Suppressor macrophage treated with lipopolysaccharide for 1 hour (primary cell): ENCODE data around the gene NPAS1.

Experiments
- DNase-seq, 3 donors: peaks; one replicate each; pipeline ENCODE4 v3.0.0-alpha.2; 2020 to 2022

NPAS1 gene

DNA sequence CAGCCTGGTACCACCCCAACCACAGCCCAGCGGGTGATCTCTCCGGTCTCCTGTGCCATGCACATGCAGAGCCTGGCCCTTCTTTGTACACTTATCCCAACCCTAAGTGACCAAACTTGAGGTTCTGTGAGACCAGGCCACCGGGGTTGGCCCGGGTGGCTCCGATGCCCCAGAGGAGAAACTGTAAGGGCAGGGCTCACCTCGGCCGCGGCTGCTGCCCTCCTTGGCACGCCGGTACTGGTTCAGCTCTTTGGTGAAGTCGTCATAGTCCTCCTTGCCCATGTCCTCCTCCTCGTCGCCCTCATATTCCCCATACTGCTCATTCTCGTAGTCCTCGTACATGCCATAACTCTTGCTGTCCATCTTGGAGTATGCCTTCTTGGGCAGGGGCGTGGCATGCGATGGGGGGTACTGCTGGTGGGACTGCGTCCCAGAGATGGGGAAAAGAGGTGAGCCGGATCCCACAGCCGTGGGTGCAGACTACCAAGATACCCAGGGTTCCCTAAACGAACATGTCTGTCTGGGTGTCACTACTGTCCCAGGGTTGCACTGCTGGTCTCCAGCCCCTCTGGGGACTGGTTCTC is 70.2 kb downstream of the NPAS1 start:
- no peak for DNase-seq

DNA sequence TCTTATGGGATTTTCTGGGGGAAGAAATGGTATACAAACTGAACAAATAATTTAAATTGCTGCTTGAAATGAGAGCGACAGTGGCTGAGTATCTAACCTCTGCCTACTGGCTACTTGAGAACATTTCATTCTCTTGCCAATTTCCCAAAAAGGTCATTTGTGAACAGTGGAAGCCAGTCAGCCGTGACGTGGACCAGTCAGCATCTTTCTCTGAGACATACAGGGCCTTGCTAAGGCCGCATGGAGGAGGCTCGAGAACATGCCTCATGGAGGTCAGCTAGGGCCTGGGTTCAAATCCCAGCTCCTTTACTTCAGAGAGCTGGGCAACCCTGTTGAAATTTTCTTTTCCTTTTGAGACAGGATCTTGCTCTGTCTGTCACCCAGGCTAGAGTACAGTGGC is 73.6 kb downstream of the NPAS1 start:
- no peak for DNase-seq

DNA sequence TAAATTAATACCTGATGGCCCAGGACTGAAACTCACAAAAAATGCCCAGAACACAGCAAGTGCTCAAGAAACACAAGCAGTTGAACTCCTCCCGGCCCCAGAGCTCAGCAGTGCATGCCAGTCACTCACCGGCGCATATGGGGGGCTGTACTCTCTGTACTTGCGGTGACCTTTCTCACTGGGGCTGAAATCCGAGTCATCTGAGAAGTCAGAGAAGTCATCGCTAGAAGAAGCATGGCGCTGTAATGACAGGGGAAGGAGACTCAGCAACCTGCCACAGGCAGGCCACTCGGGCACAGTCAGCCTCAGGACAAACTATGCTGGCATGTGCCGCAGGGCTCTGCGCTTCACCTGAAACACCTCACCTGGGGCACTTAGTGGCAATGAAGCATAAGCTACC is 74.2 kb downstream of the NPAS1 start:
- no peak for DNase-seq

DNA sequence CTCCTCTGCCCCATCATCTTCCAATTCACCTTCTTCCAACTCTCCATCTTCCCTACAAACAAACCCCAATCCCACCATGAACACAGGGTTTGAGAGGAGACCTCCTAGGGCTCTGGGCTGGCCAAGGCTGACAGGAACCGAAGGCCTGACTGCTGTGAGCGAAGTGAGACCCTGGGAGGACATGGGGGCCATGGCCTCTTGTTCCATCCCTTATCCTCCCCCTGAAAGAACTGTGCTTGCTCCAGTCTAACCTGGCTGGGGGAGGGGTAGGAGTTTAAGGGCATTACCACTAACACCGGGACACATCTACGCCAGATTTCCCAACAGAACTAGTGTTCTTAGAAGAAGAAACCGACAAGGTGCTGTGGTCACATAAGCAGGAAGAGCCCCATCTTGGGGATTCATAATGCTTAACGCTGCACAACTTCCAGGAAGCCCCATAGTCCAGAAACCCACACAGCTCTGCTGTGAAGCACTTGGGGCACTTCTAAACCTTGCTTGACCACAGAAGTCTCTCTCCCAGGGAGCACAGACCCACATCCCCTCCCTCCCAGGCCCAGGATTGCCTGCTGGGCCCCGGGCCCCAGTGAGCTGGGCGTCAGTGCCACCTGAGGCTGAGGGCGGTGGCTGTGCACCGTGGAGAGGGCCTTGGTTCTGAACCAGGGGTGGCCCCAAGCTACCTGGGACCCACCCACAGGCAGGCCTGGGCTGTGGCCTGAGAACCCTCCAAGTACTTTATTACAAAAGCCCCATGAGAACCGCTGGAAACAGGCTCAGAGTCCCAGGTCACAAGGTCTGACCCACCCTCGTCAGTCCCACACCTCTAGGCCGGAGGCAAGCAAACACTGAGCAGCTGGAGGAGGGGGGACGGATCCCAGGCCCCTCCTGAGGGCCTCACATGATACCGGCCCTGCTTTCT is 75.2 kb downstream of the NPAS1 start:
- DNase-seq, result peak in 2 of 3 donors; percentile 27 to 74
